CMK (cell line): ENCODE results near the gene MYO1A.

Experiments
- DNase-seq: peaks from one replicate; pipeline ENCODE4 v3.0.0-alpha.2; 2010; ENCODE audit warnings: low read depth

The MYO1A gene

GRCh38 chr12:57049890-57050289 is at the start of gene MYO1A:
Gene MYO1A, minus strand, starts transcription at chr12:57050129. Its CDS starts 1,806 bp downstream, at chr12:57048323.
- DNase-seq, result no peak

GRCh38 chr12:57099047-57099714 is 49.3 kb upstream of the MYO1A start:
- DNase-seq, result no peak

- DNase-seq, result no peak
Observed at GRCh38 chr12:57098546-57098945, 48.6 kb upstream of the MYO1A start.

- no peak for DNase-seq
Observed at GRCh38 chr12:57097554-57097835, 47.6 kb upstream of the MYO1A start.

GRCh38 chr12:57096748-57097553 is 47.0 kb upstream of the MYO1A start:
- DNase-seq, result no peak

- no peak for DNase-seq
Observed at GRCh38 chr12:57096099-57096572, 46.2 kb upstream of the MYO1A start.

GRCh38 chr12:57095440-57095839 is 45.5 kb upstream of the MYO1A start:
- no peak for DNase-seq

GRCh38 chr12:57094208-57095160 is 44.6 kb upstream of the MYO1A start:
- no peak for DNase-seq

GRCh38 chr12:57093415-57094207 is 43.7 kb upstream of the MYO1A start:
- DNase-seq, result no peak

GRCh38 chr12:57092876-57093414 is 43.0 kb upstream of the MYO1A start:
- no peak for DNase-seq

- DNase-seq, result no peak
Observed at GRCh38 chr12:57092529-57092862, 42.6 kb upstream of the MYO1A start.

GRCh38 chr12:57091638-57092528 is 42.0 kb upstream of the MYO1A start:
- DNase-seq, result no peak

GRCh38 chr12:57090924-57091637 is 41.2 kb upstream of the MYO1A start:
- no peak for DNase-seq

GRCh38 chr12:57090490-57090889 is 40.6 kb upstream of the MYO1A start:
- no peak for DNase-seq

- peak; percentile 77 for DNase-seq
Observed at GRCh38 chr12:57089271-57090245, 39.6 kb upstream of the MYO1A start.

GRCh38 chr12:57088354-57089270 is 38.7 kb upstream of the MYO1A start, which contains the start of gene NAB2:
Gene NAB2, plus strand, starts transcription at chr12:57089114. Its CDS starts 158 bp downstream, at chr12:57089272.
- DNase-seq, result peak; percentile 79

- DNase-seq, result peak; percentile 83
Observed at GRCh38 chr12:57087691-57088353, 37.9 kb upstream of the MYO1A start.
